G401.6 (cell line): ENCODE results near the gene F7.

Source experiments
- FAIRE-seq: peaks from 2 replicates; lab custom pipeline; 2012; peaks lifted over from hg19 to GRCh38; lab: Jason Lieb, UNC

The F7 gene

GRCh38 chr13:113086991-113087922 lies 18.3 kb upstream of the F7 start:
- no peak for FAIRE-seq

GRCh38 chr13:113087923-113088690 lies 17.5 kb upstream of the F7 start:
- no peak for FAIRE-seq

GRCh38 chr13:113088691-113089020 lies 16.9 kb upstream of the F7 start:
- no peak for FAIRE-seq

- no peak for FAIRE-seq
Measured at GRCh38 chr13:113089693-113090414, 15.7 kb upstream of the F7 start.

- FAIRE-seq: no peak
Measured at GRCh38 chr13:113090415-113090770, 15.2 kb upstream of the F7 start.

- FAIRE-seq: no peak
Measured at GRCh38 chr13:113090806-113091205, 14.8 kb upstream of the F7 start.

GRCh38 chr13:113091211-113091771 lies 14.3 kb upstream of the F7 start:
- no peak for FAIRE-seq

GRCh38 chr13:113091891-113092775 lies 13.5 kb upstream of the F7 start:
- FAIRE-seq: no peak

- no peak for FAIRE-seq
Measured at GRCh38 chr13:113092776-113093579, 12.6 kb upstream of the F7 start.

- no peak for FAIRE-seq
Measured at GRCh38 chr13:113093580-113094409, 11.8 kb upstream of the F7 start.

GRCh38 chr13:113094410-113094800 lies 11.2 kb upstream of the F7 start:
- FAIRE-seq: no peak

GRCh38 chr13:113095146-113096051 lies 10.2 kb upstream of the F7 start:
- FAIRE-seq: no peak

GRCh38 chr13:113096052-113096744 lies 9.4 kb upstream of the F7 start:
- FAIRE-seq: no peak

GRCh38 chr13:113096745-113097305 lies 8.8 kb upstream of the F7 start:
- no peak for FAIRE-seq

- FAIRE-seq: no peak
Measured at GRCh38 chr13:113097651-113098050, 7.9 kb upstream of the F7 start.

GRCh38 chr13:113098162-113098732 lies 7.3 kb upstream of the F7 start:
- FAIRE-seq: no peak

GRCh38 chr13:113099142-113099541 lies 6.4 kb upstream of the F7 start:
- FAIRE-seq: no peak
